NCI-H2107 (cell line): ENCODE measurements around the gene BACE2.

ENCODE experiments used
- DNase-seq: peaks from one replicate; lab custom pipeline; 2025; lab: John Stamatoyannopoulos, UW

The BACE2 gene

DNA sequence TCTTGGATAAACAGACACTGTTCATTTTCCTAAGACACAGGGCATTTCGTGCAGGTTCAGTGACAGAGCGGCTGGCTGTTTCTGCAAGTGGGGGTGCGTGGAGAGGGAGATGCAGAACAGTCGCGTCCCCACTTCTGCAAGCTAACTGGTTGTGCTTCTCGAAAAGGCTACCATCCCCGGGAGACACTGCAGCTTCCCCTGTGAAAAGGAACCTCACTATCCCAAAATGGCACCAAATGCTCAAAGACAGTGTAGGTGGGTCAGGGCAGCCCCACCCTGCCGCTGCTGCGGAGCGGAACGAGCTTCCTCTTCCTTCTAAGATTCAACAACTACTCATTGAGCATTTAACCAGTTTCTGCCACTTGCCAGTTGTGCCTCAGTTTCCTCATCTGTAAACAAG is 19.2 kb upstream of the BACE2 start:
- DNase-seq, result no peak

DNA sequence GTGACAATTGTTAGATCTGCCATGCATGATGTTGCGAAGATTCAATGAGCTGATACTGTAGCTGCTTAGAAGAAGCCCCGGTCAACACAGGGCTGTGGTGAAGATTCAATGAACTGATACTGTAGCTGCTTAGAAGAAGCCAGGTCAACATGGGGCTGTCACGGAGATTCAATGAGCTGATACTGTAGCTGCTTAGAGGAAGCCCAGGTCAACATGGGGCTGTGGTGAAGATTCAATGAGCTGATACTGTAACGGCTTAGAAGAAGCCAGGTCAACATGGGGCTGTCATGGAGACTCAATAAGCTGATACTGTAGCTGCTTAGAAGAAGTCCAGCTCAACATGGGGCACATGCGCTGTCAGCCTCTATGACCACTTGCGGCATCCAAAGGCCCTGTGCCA is 18.8 kb upstream of the BACE2 start:
- DNase-seq, result no peak

- no peak for DNase-seq
These were observed 15.8 kb upstream of the BACE2 start for GRCh38 chr21:41152147-41152546.

- DNase-seq, result no peak
These were observed 14.5 kb upstream of the BACE2 start for GRCh38 chr21:41153443-41153842.

GRCh38 chr21:41156142-41156541 is 11.8 kb upstream of the BACE2 start:
- no peak for DNase-seq

- DNase-seq, result no peak
These were observed 9.9 kb upstream of the BACE2 start for GRCh38 chr21:41158026-41158425.

- no peak for DNase-seq
These were observed 7.9 kb upstream of the BACE2 start for GRCh38 chr21:41160036-41160435.

GRCh38 chr21:41161428-41161827 is 6.5 kb upstream of the BACE2 start:
- DNase-seq, result no peak

DNA sequence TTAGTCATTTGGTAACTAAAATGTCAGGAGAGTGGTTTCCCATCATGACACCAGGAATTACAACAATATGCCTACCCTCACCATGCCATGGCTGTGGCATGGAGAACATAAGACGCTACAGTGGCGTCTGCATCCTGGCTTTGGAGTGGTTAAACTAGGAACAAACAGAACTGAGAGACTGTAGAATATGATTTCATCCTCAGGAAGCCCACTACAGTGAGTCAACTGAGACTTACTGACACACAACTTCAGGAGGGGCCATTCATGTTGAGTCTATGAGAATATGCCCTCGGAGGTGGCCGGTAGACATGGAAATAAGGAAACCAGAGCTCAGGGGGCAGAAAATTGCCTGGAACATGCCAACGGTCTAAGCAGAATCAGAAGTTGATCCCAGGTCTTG is 5.9 kb upstream of the BACE2 start:
- DNase-seq, result no peak

- no peak for DNase-seq
These were observed 4.9 kb upstream of the BACE2 start for GRCh38 chr21:41163091-41163490.

- DNase-seq, result no peak
These were observed 3.9 kb upstream of the BACE2 start for GRCh38 chr21:41164052-41164451.

GRCh38 chr21:41164981-41165655 is 2.8 kb upstream of the BACE2 start:
- no peak for DNase-seq

- DNase-seq, result no peak
These were observed 1.1 kb upstream of the BACE2 start for GRCh38 chr21:41166884-41167283.

DNA sequence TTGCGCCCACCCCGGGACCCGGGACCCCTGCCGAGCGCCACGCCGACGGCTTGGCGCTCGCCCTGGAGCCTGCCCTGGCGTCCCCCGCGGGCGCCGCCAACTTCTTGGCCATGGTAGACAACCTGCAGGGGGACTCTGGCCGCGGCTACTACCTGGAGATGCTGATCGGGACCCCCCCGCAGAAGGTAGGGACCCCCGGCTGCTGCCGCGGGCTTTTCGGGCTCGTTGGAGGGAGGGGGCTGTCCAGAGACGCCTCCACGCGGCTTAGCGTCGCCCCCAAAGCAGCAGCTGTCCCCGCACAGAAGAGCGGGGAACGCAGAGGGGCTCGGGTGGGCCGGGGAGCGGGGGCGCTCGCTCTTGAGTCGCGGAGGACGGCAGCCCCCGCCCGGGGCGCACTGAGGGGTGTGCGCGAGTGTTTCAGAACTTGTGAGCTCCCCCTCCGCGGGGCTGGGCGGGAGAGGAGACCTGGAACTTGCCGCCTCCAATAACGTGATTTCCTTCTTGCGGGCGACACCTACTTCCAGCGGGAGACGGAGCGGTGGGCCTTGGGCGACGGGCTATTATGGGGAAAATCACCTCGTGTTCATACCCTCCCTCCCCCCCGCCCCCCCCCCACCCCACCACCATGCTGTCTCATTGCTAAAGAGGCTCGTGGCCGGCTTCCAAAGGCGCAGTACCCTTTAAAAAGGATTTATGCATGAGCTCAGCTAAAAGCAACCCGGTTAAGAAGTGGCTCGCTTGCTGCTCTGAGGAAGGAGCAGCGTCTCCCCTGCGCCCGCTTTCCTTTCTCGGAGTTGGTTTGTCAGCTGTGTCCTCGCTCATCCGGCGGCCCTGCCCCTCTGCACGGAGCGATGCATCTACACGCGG is 664 bp downstream of the BACE2 start:
- no peak for DNase-seq

GRCh38 chr21:41169258-41169576 is 1.3 kb downstream of the BACE2 start:
- no peak for DNase-seq

DNA sequence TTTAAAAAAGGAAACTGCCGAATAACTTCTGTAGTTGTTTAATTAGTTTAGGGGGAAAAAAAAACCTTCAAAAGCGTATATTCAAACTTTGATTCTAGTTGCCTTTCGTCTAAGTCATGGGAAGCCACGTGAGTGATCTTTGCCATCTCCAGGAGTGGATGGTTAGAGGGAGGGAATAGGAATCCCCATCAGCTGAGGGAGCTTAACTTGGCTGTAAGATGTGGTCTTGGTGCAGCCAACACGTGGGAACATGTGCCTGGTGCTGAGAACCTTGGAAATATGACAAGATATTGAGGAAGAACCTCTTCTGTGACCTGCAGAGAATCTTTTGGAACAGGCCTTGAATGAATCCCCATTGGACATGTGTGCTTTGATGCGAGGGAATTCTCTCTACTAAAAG is 1.7 kb downstream of the BACE2 start:
- DNase-seq, result no peak

- no peak for DNase-seq
These were observed 2.5 kb downstream of the BACE2 start for GRCh38 chr21:41170442-41170841.

- DNase-seq, result no peak
These were observed 3.1 kb downstream of the BACE2 start for GRCh38 chr21:41170859-41171609.

DNA sequence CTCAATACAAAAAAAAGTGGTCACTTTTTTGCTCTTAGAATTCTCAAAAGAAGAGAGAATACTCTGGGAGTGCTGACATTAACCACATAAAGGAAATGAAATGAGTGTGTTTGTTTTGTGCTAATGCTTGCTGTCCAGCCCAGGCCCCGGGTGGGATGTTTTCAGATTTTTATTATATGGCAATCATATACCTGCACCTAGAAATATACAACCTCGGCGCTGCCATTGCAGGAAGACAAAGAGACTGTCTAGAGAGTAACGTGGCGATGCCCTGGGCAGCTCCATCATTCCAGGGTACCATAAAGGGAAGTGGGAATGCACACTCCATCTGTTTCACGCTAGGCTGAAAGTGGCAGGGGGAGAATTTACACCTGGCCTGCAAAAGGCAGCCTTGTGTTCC is 7.1 kb downstream of the BACE2 start:
- DNase-seq, result no peak

GRCh38 chr21:41176846-41177245 is 8.9 kb downstream of the BACE2 start:
- DNase-seq, result no peak

GRCh38 chr21:41180752-41181151 is 12.8 kb downstream of the BACE2 start:
- DNase-seq, result no peak

DNA sequence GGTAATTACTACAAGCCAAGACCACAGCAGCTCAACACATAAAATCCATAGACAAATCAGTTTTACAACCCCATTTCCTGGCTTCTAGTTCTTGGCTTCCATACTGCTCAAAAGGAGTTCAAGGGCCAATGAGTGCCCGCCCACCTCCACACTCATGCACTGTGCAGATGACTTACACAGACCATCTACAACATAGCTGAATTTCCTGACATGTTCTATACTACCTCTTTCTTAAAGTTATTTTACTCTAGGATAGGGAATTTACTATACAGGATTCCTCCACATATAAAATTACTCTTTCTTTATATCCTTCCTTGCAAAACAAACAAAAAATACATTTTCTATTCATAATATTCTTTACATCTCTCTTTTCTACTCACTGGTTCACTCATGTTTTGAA is 14.6 kb downstream of the BACE2 start:
- no peak for DNase-seq

GRCh38 chr21:41183575-41183974 is 15.6 kb downstream of the BACE2 start:
- DNase-seq, result no peak
